GM10266 (cell line): ENCODE measurements around the gene B4GALT4.

Source experiments
- DNase-seq: peaks from one replicate; pipeline ENCODE4 v3.0.0; 2012; ENCODE audit errors: extremely low spot score
- CTCF ChIP-seq: IDR thresholded peaks from 2 replicates; pipeline ENCODE4 v1.5.1; 2012; ENCODE audit warnings: mild to moderate bottlenecking, low read depth; ENCODE audit not compliant: control insufficient read depth, insufficient read depth; ENCODE audit errors: missing control alignments

B4GALT4 gene

DNA sequence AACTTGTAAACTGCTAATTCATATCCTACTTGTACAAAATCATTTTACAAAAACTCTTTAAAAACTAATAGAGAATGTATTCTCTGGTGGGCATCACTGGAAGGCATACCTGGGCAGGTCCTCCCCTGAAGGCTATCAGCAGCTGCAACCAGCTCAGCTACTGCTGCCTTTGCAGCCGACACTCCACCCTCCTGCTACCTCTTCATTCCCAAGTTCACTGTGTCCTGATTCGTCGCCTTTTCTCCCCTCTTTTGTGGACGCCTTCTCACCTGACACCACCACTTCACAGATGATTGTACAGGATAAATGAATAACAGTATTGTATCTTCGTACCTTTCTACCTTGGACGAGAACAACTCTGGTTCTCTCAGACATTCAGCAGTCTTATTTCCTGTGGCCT lies 28.9 kb downstream of the B4GALT4 start:
- no peak for TF ChIP-seq CTCF
- no peak for DNase-seq

DNA sequence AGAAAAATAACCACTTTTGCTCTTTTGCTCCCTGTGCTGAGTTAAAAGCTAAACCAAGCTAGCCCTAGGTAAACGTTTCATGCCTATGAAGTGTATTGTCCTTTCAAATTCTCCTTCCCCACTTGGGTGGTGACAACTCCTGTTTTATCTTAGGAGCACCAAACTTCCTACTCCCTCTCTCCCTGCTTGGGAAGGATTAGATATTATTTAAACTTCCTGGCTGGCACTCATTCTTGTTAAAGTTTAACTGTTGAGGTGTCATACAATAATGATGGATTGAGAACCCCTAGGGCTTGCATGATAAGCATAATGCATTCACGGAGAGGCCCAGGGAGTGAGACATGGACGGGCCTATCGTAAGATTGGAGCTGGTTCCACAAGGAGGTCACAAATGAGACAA lies 29.5 kb downstream of the B4GALT4 start:
- TF ChIP-seq CTCF, result no peak
- no peak for DNase-seq

DNA sequence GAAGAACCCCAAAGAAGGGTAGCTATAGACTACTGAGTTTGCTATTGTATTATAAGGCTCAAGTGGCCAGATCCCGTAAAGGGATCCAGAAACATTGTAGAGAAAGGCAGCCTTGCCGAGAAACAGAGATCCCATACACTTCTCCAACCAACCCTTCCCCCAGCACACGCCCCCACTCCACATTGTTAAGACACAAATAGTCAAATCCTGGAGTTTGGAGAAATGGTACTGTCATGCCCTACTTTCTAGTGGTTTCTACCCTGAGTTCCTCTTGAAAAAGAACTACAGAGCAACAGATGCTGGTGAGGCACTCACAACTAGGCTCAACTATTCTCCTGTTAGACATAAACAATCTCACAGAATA lies 33.2 kb downstream of the B4GALT4 start:
- TF ChIP-seq CTCF, result no peak
- DNase-seq, result no peak

GRCh38 chr3:119206611-119207511 lies 33.8 kb downstream of the B4GALT4 start:
- DNase-seq, result no peak
- no peak for TF ChIP-seq CTCF

DNA sequence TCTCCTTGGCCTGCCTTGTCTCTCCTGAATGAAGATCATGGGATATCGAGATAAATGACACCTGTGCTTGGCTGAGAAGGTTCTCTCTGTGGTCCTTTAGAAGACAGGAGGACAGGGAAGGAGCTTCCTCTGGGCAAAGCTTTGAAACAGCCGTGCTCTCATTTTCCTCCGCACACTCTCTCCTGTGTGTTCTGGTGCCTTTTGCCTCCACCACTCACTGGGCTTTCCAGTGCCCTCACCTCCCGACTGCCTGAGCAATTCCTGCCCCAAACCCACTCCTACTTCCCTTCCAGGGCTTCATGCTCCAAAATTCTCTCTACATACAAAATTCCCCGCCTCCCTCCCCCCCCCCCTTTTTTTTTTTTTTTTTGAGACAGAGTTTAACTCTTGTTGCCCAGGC lies 35.0 kb downstream of the B4GALT4 start:
- no peak for TF ChIP-seq CTCF
- DNase-seq, result no peak

DNA sequence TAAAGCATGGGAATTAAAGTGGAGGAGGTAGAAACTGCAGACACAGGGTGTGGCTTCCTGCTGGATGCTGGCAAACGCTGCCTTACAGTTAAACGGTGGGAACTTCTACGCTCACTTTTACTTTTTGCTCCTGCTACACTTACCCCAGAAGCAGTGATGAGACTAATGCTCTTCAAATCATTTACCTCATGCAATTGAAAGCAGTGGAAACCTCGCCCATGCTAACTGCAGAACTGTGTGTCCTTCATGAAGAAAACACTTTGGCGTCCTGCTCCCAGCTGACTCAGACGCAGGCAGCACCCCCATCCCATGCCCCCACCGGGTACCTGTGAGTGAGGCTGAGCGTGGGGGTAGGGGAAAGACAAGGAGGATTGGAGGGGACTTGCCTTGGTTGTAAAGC lies 35.5 kb downstream of the B4GALT4 start:
- no peak for DNase-seq
- no peak for TF ChIP-seq CTCF

DNA sequence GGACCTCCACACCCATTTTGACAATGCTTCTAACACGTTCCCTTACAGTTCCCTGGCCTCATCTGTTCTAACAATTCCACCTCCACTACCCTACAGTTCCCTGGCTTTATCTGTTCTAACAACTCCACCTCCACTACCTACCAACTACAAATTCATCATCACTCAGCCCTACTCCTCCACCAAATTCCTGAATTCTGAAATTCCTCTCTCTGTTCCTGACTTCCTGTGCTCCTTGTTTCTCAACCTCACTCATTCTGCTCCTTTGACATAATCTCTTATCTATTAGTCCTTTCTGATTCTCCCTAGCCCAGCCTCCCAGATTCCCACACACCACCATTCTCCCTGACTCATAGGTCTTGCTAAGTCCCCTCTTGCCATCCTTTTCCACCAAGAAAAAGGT lies 44.8 kb downstream of the B4GALT4 start:
- TF ChIP-seq CTCF, result no peak

More for the DNA sequence above, 44.8 kb downstream of the B4GALT4 start:
- no peak for DNase-seq
